ENCODE results near the gene SYNE2.
"Not testable (repeated sequence)": the region's sequence is repeated elsewhere in the genome, so short reads cannot be mapped to it uniquely, and the experiment has no call there.

The SYNE2 gene

GRCh38 chr14:64012720-64013119, 159.9 kb downstream of the SYNE2 start:
- TF ChIP-seq, protein P1, sequence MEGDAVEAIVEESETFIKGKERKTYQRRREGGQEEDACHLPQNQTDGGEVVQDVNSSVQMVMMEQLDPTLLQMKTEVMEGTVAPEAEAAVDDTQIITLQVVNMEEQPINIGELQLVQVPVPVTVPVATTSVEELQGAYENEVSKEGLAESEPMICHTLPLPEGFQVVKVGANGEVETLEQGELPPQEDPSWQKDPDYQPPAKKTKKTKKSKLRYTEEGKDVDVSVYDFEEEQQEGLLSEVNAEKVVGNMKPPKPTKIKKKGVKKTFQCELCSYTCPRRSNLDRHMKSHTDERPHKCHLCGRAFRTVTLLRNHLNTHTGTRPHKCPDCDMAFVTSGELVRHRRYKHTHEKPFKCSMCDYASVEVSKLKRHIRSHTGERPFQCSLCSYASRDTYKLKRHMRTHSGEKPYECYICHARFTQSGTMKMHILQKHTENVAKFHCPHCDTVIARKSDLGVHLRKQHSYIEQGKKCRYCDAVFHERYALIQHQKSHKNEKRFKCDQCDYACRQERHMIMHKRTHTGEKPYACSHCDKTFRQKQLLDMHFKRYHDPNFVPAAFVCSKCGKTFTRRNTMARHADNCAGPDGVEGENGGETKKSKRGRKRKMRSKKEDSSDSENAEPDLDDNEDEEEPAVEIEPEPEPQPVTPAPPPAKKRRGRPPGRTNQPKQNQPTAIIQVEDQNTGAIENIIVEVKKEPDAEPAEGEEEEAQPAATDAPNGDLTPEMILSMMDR (IDR thresholded peaks at IDR 0.05; ENCODE audit: low read depth, low read length), result no peak
- no peak overlapping the region for H3K4me3 ChIP-seq (ENCODE audit: low read depth, low read length)
- no peak for DNase-seq (ENCODE audit: low read depth, low spot score)
- in situ Hi-C loops (cut with HindIII; ENCODE audit: low sequenced_read_pairs), result no loop called here

GRCh38 chr14:64025479-64025878, 172.7 kb downstream of the SYNE2 start:
- DNase-seq (ENCODE audit: low read depth, low spot score), result no peak
- in situ Hi-C loops (cut with HindIII; ENCODE audit: low sequenced_read_pairs), result no loop called here
- no peak overlapping the region for H3K4me3 ChIP-seq (ENCODE audit: low read depth, low read length)
- TF ChIP-seq, protein P1 (IDR thresholded peaks at IDR 0.05; ENCODE audit: low read depth, low read length), result no peak

- in situ Hi-C loops (cut with HindIII; ENCODE audit: low sequenced_read_pairs), result no loop called here
- TF ChIP-seq, protein P1 (IDR thresholded peaks at IDR 0.05; ENCODE audit: low read depth, low read length), result no peak
- no peak overlapping the region for H3K4me3 ChIP-seq (ENCODE audit: low read depth, low read length)
- DNase-seq (ENCODE audit: low read depth, low spot score), result no peak
These were observed 173.8 kb downstream of the SYNE2 start for GRCh38 chr14:64026600-64026999.

GRCh38 chr14:64035143-64035542, 182.3 kb downstream of the SYNE2 start:
- TF ChIP-seq, protein P1 (IDR thresholded peaks at IDR 0.05; ENCODE audit: low read depth, low read length), result no peak
- in situ Hi-C loops (cut with HindIII; ENCODE audit: low sequenced_read_pairs), result no loop called here
- peak; percentile 7 for DNase-seq (ENCODE audit: low read depth, low spot score)
- no peak overlapping the region for H3K4me3 ChIP-seq (ENCODE audit: low read depth, low read length)

- DNase-seq (ENCODE audit: low read depth, low spot score); in situ Hi-C loops (cut with HindIII; ENCODE audit: low sequenced_read_pairs): not testable (repeated sequence)
These were observed 185.3 kb downstream of the SYNE2 start for GRCh38 chr14:64037869-64038745.

DNA sequence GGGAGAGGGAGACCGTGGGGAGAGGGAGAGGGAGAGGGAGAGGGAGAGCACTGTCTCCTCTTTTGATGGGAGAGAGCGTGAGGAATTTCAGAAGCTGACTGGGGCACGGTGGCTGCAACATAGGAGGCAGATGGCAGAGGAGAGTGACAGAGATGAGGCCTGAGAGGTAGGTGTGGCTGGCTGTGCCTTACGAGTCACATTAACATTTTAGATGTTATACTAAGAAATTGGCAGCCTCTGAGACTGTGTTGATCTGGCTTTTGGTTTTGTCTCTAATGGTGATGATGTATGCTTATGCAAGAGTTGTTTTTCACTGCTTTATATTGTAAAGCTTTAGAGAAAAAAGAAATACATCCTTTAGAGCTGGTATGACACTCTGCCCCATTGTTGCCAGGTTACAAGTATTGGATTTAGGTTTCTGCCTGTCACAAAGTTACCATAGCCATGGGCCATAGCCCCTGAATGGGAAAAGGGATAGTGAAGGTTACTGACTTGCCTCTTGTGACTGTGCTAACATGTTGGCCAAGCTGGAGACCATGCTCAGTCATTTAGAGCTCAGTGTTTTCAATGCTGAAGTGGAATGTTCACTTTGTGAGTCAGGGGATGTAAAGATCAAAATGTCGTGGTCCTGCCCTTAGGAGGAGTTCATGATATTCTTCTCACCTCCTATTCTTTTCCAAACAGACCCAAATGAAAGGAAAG, 186.2 kb downstream of the SYNE2 start:
- no peak overlapping the region for H3K4me3 ChIP-seq (ENCODE audit: low read depth, low read length)
- in situ Hi-C loops (cut with HindIII; ENCODE audit: low sequenced_read_pairs), result no loop called here
- TF ChIP-seq, protein P1 (IDR thresholded peaks at IDR 0.05; ENCODE audit: low read depth, low read length), result no peak
- no peak for DNase-seq (ENCODE audit: low read depth, low spot score)

More at GRCh38 chr14:64037869-64038745, 185.3 kb downstream of the SYNE2 start:
- not testable (repeated sequence) for H3K4me3 ChIP-seq (ENCODE audit: low read depth, low read length)

- TF ChIP-seq, protein P1 (IDR thresholded peaks at IDR 0.05; ENCODE audit: low read depth, low read length), result peak; percentile 19
- peak; percentile 34 for DNase-seq (ENCODE audit: low read depth, low spot score)
- no peak overlapping the region for H3K4me3 ChIP-seq (ENCODE audit: low read depth, low read length)
- in situ Hi-C loops (cut with HindIII; ENCODE audit: low sequenced_read_pairs), result no loop called here
These were observed 187.2 kb downstream of the SYNE2 start for GRCh38 chr14:64040044-64040443.

GRCh38 chr14:64043296-64043695, 190.5 kb downstream of the SYNE2 start:
- in situ Hi-C loops (cut with HindIII; ENCODE audit: low sequenced_read_pairs); H3K4me3 ChIP-seq (ENCODE audit: low read depth, low read length); DNase-seq (ENCODE audit: low read depth, low spot score): not testable (repeated sequence)

Measured in astrocyte of the spinal cord (primary cell).